Esophagus squamous epithelium (tissue), 5 donors: Measurements from ENCODE around the gene PVRIG. TPM values are rescaled to one million over a fixed set of nuclear protein-coding genes. Genes with fewer than 3 reads are reported as not detected.

ENCODE experiments used
- DNase-seq: peaks from one replicate; lab custom pipeline; 2025; lab: John Stamatoyannopoulos, UW
- H3K27ac ChIP-seq, 4 donors: fragments of 200-600 bp; sonication (generic); one replicate each; pipeline ENCODE4 v1.5.1; 2016 to 2019; ENCODE audit warnings: mild to moderate bottlenecking in 1 of 4
- H3K27me3 ChIP-seq, 4 donors: fragments of 200-600 bp; sonication (generic); 1 replicate in 3 of 4; 2 replicates in 1 of 4; pipeline versions ENCODE4 v1.5.1 to v1.6.0; 2017 to 2021; ENCODE audit warnings: antibody characterized with exemption in 1 of 4
- H3K36me3 ChIP-seq, 3 donors: fragments of 200-600 bp; sonication (generic); one replicate each; pipeline ENCODE4 v1.5.1; 2016 to 2019
- H3K4me1 ChIP-seq, 3 donors: fragments of 200-600 bp; sonication (generic); one replicate each; pipeline ENCODE4 v1.5.1; 2017 to 2019
- H3K4me3 ChIP-seq, 4 donors: fragments of 200-600 bp; sonication (generic); 1 replicate in 3 of 4; 2 replicates in 1 of 4; pipeline ENCODE4 v1.5.1; 2016 to 2019; ENCODE audit warnings: mild to moderate bottlenecking in 2 of 4, moderate library complexity in 1 of 4
- H3K9me3 ChIP-seq, 3 donors: fragments of 200-600 bp; sonication (generic); one replicate each; pipeline ENCODE4 v1.5.1; 2016 to 2019
- CTCF ChIP-seq, 6 experiments: fragments of 450-650 bp in 4 of 6; fragments of 200-600 bp in 2 of 6; sonication (generic) in 2 of 6; IDR thresholded peaks; one replicate each; pipeline ENCODE4 v1.5.1; 2016 to 2019; ENCODE audit warnings: antibody characterized with exemption in 6 of 6, mild to moderate bottlenecking in 4 of 6, moderate library complexity in 4 of 6
- POLR2A ChIP-seq, 4 donors: fragments of 450-650 bp; IDR thresholded peaks; one replicate each; pipeline ENCODE4 v1.6.1; 2017; ENCODE audit warnings: antibody characterized with exemption in 4 of 4, mild to moderate bottlenecking in 4 of 4, moderate library complexity in 3 of 4
- WGBS, 2 donors: methylation state at CpG; one replicate each; pipeline ENCODE4 v1.1.5; 2018; 5-methylcytosine and 5-hydroxymethylcytosine counted together
- intact Hi-C: fragments of 100-400 bp; cut with DNase I; formaldehyde crosslinking; loops from one replicate; pipeline ENCODE4 v1.15.0; 2022
- total RNA-seq, 4 donors: library from RNA; depleted of rRNA; stranded (reverse); fragments of >200 nt; gene quantifications; one replicate each; pipeline ENCODE4 v1.1.0, GENCODE V29; 2016
- donor health status: DM: yes; HTN: yes; CAD: no.

The PVRIG gene
- total RNA-seq, 4 donors from 2014 or later, result 0.26 to 0.99 (median 0.67) TPM

- Histone ChIP-seq H3K27ac (no peak overlapping the region), H3K4me1 (peaks cover 14 to 42% (median 23%) of the 10 kb centered on the region in 3 donors), H3K36me3 (no peaks in the 10 kb centered on the region), H3K27me3 (peaks cover 0 to 27% (median 0%) of the 10 kb centered on the region in 4 donors), H3K4me3 (no peak overlapping the region), H3K9me3 (no peaks in the 10 kb centered on the region)
- WGBS, 2 donors, result 78 to 85% methylated on average over 4 to 5 of the region's 11 CpGs
- DNase-seq, result no peak
- intact Hi-C loops, result no loop called here
- TF ChIP-seq POLR2A (IDR thresholded peaks at IDR 0.05) (no peak), CTCF (IDR thresholded peaks at IDR 0.05) (no peak)
Observed at GRCh38 chr7:100173806-100174495, 45.8 kb upstream of the PVRIG start.

GRCh38 chr7:100174582-100174981 is 45.2 kb upstream of the PVRIG start:
- TF ChIP-seq POLR2A (IDR thresholded peaks at IDR 0.05) (no peak), CTCF (IDR thresholded peaks at IDR 0.05) (no peak)
- Histone ChIP-seq H3K4me3 (no peak overlapping the region), H3K27ac (no peak overlapping the region), H3K9me3 (no peaks in the 10 kb centered on the region), H3K36me3 (no peaks in the 10 kb centered on the region), H3K27me3 (peaks cover 0 to 27% (median 0%) of the 10 kb centered on the region in 4 donors), H3K4me1 (peaks cover 14 to 38% (median 22%) of the 10 kb centered on the region in 3 donors)
- 36 to 93% methylated on average over 1 to 5 of the region's 5 CpGs for WGBS, 2 donors
- DNase-seq, result no peak
- intact Hi-C loops, result no loop called here

- TF ChIP-seq CTCF (IDR thresholded peaks at IDR 0.05) (no peak), POLR2A (IDR thresholded peaks at IDR 0.05) (no peak)
- Histone ChIP-seq H3K27me3 (peaks cover 0 to 23% (median 0%) of the 10 kb centered on the region in 4 donors), H3K36me3 (no peaks in the 10 kb centered on the region), H3K4me3 (no peak overlapping the region), H3K27ac (no peak overlapping the region), H3K4me1 (peaks cover 14 to 38% (median 22%) of the 10 kb centered on the region in 3 donors), H3K9me3 (no peaks in the 10 kb centered on the region)
- DNase-seq, result no peak
- intact Hi-C loops, result no loop called here
- 90 to 96% methylated on average over 10 to 14 of the region's 14 CpGs for WGBS, 2 donors
Observed at GRCh38 chr7:100175296-100175935, 44.3 kb upstream of the PVRIG start.

- peak overlapping the region in 1 of 4 donors; percentile 39 for H3K27ac ChIP-seq
- H3K4me3 ChIP-seq, result peak overlapping the region; percentile 18 to 66 (median 46)
- H3K27me3 ChIP-seq, result peaks cover 0 to 14% (median 0%) of the 10 kb centered on the region in 4 donors
- TF ChIP-seq CTCF (IDR thresholded peaks at IDR 0.05), result no peak
- no peak for TF ChIP-seq POLR2A (IDR thresholded peaks at IDR 0.05)
- no peaks in the 10 kb centered on the region for H3K9me3 ChIP-seq
- no peaks in the 10 kb centered on the region for H3K36me3 ChIP-seq
- 36 to 56% methylated on average over 11 to 13 of the region's 14 CpGs for WGBS, 2 donors
- no peak for DNase-seq
- intact Hi-C loops, result no loop called here
- peaks cover 8 to 30% (median 17%) of the 10 kb centered on the region in 3 donors for H3K4me1 ChIP-seq
Observed at GRCh38 chr7:100176096-100177044, 43.4 kb upstream of the PVRIG start.
